Measurements from ENCODE around the gene FAM131B.

The FAM131B gene

GRCh38 chr7:143325240-143325639, 37.3 kb downstream of the FAM131B start:
- DNase-seq (ENCODE audit: low read depth in 1 of 2, low spot score in 1 of 2), result no peak

- no peak for DNase-seq (ENCODE audit: low read depth in 1 of 2, low spot score in 1 of 2)
Measured at GRCh38 chr7:143323653-143324052, 38.9 kb downstream of the FAM131B start.

GRCh38 chr7:143322760-143323633, 39.5 kb downstream of the FAM131B start:
- DNase-seq (ENCODE audit: low read depth in 1 of 2, low spot score in 1 of 2), result no peak

- DNase-seq (ENCODE audit: low read depth in 1 of 2, low spot score in 1 of 2), result no peak
Measured at GRCh38 chr7:143321734-143322133, 40.8 kb downstream of the FAM131B start.

- no peak for DNase-seq (ENCODE audit: low read depth in 1 of 2, low spot score in 1 of 2)
Measured at GRCh38 chr7:143321242-143321641, 41.3 kb downstream of the FAM131B start.

GRCh38 chr7:143320620-143321019, 41.9 kb downstream of the FAM131B start:
- no peak for DNase-seq (ENCODE audit: low read depth in 1 of 2, low spot score in 1 of 2)

- no peak for DNase-seq (ENCODE audit: low read depth in 1 of 2, low spot score in 1 of 2)
Measured at GRCh38 chr7:143318661-143319060, 43.9 kb downstream of the FAM131B start.

- DNase-seq (ENCODE audit: low read depth in 1 of 2, low spot score in 1 of 2), result no peak
Measured at GRCh38 chr7:143316492-143316891, 46.0 kb downstream of the FAM131B start.

- no peak for DNase-seq (ENCODE audit: low read depth in 1 of 2, low spot score in 1 of 2)
Measured at GRCh38 chr7:143315776-143316175, 46.7 kb downstream of the FAM131B start, which contains the start of gene CLCN1. Gene CLCN1, plus strand, starts transcription at chr7:143316111. Its CDS starts 102 bp downstream, at chr7:143316213.

GRCh38 chr7:143314127-143314526, 48.4 kb downstream of the FAM131B start:
- no peak for DNase-seq (ENCODE audit: low read depth in 1 of 2, low spot score in 1 of 2)

- no peak for DNase-seq (ENCODE audit: low read depth in 1 of 2, low spot score in 1 of 2)
Measured at GRCh38 chr7:143308632-143309031, 53.9 kb downstream of the FAM131B start.

- DNase-seq (ENCODE audit: low read depth in 1 of 2, low spot score in 1 of 2), result peak; percentile 32 to 60
Measured at GRCh38 chr7:143305423-143306070, 57.0 kb downstream of the FAM131B start.

GRCh38 chr7:143304938-143305337, 57.6 kb downstream of the FAM131B start:
- no peak for DNase-seq (ENCODE audit: low read depth in 1 of 2, low spot score in 1 of 2)

GRCh38 chr7:143303733-143304132, 58.8 kb downstream of the FAM131B start:
- no peak for DNase-seq (ENCODE audit: low read depth in 1 of 2, low spot score in 1 of 2)
